ENCODE data around the gene FIBCD1.
A peak's percentile ranks its signal among the peaks of the same experiment; 100 is the strongest.
"Not testable (repeated sequence)": the region's sequence is repeated elsewhere in the genome, so short reads cannot be mapped to it uniquely, and the experiment has no call there.

Gene FIBCD1

GRCh38 chr9:130954925-130955324 lies 15.9 kb upstream of the FIBCD1 start:
- DNase-seq (ENCODE audit: low read depth), result not testable (repeated sequence)

GRCh38 chr9:130954317-130954716 lies 15.3 kb upstream of the FIBCD1 start:
- no peak for DNase-seq (ENCODE audit: low read depth)

GRCh38 chr9:130952065-130952762 lies 13.2 kb upstream of the FIBCD1 start:
- no peak for DNase-seq (ENCODE audit: low read depth)

- DNase-seq (ENCODE audit: low read depth), result no peak
Measured at GRCh38 chr9:130950039-130950311, 10.9 kb upstream of the FIBCD1 start.

- no peak for DNase-seq (ENCODE audit: low read depth)
Measured at GRCh38 chr9:130949188-130950038, 10.4 kb upstream of the FIBCD1 start.

GRCh38 chr9:130948266-130948665 lies 9.2 kb upstream of the FIBCD1 start:
- no peak for DNase-seq (ENCODE audit: low read depth)

- DNase-seq (ENCODE audit: low read depth), result no peak
Measured at GRCh38 chr9:130947618-130948140, 8.6 kb upstream of the FIBCD1 start.

GRCh38 chr9:130946766-130947617 lies 7.9 kb upstream of the FIBCD1 start:
- no peak for DNase-seq (ENCODE audit: low read depth)

- DNase-seq (ENCODE audit: low read depth), result no peak
Measured at GRCh38 chr9:130945173-130945572, 6.1 kb upstream of the FIBCD1 start.

- no peak for DNase-seq (ENCODE audit: low read depth)
Measured at GRCh38 chr9:130944510-130945058, 5.5 kb upstream of the FIBCD1 start.

- no peak for DNase-seq (ENCODE audit: low read depth)
Measured at GRCh38 chr9:130943777-130944176, 4.7 kb upstream of the FIBCD1 start.

GRCh38 chr9:130943221-130943620 lies 4.2 kb upstream of the FIBCD1 start:
- no peak for DNase-seq (ENCODE audit: low read depth)

- DNase-seq (ENCODE audit: low read depth), result no peak
Measured at GRCh38 chr9:130942679-130943078, 3.6 kb upstream of the FIBCD1 start.

GRCh38 chr9:130942084-130942483 lies 3.0 kb upstream of the FIBCD1 start:
- DNase-seq (ENCODE audit: low read depth), result no peak

GRCh38 chr9:130940693-130941576 lies 1.9 kb upstream of the FIBCD1 start:
- peak; percentile 43 for DNase-seq (ENCODE audit: low read depth)

- DNase-seq (ENCODE audit: low read depth), result no peak
Measured at GRCh38 chr9:130940027-130940549, 1.0 kb upstream of the FIBCD1 start.

- no peak for DNase-seq (ENCODE audit: low read depth)
Measured at GRCh38 chr9:130939405-130940026, 469 bp upstream of the FIBCD1 start.

GRCh38 chr9:130938184-130938651 lies 829 bp downstream of the FIBCD1 start:
- DNase-seq (ENCODE audit: low read depth), result no peak

GRCh38 chr9:130937146-130938076 lies 1.6 kb downstream of the FIBCD1 start:
- no peak for DNase-seq (ENCODE audit: low read depth)

Measured in stimulated activated CD8-positive, alpha-beta memory T cell treated with anti-CD3 and anti-CD28 coated beads, Interleukin-7, amount 100 ng/mL, for 24 hours (primary cell).